ENCODE measurements around the gene ADAT2. TPM values are rescaled to one million over a fixed set of nuclear protein-coding genes. Genes with fewer than 3 reads are reported as not detected.

Gene ADAT2
- total and polyA plus RNA-seq, 2 of the 4 experiments (the other 2 are of a cell fraction), result 2.7 to 5.4 TPM

DNA sequence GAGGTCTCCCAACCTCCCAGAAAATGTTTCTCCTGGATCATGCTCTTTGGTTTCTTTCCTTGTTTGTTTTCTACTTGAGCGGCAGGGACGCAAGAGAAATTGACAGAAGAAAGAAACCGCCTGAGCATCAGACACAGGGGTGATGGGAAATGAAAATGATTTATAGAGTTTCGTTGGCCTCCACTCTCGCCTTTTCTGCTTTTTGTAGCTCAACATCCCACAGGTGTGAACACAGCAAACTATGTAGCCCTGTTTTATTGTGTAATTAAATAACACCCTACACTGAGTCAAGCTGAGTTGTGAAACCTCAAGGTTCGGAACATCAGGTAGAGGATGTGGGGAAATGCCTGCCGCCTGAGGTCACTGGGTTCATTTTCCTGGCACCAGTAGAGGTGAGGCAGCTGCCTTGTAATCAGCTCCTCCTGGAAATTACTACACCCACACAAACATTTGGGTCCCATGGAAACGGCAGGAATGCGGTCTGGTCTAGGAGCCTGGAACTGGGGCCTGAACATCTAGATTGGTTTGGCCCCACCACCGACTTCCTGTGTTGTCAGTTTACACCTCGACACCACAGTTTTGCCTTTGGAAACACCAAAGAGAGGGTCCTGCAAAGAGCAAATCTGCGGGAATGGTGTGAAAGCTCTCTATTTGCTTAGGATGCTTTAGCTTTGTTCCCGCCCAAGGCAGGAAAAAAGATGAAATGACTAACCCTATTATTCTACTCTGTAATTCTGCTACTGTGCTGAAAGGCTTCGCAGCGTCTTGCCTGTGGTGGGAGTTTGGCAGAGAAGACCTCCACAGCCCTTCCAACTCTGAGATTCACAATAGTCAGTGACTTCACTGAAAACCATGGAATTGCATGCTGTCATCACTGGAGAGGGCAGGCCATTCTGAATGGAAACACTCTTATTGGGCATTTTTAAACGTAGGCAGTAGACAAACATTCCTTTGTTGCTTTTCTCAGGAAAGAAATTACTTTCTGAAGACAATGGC lies 53.0 kb downstream of the ADAT2 start:
- POLR2A ChIA-PET (ENCODE audit: unreplicated experiment), result no interaction called here
- no TSS peak for BruUV-seq (replicated peaks)
- Histone ChIP-seq H2AFZ (replicated peaks; ENCODE audit: low read length, poor library complexity) (no peak overlapping the region), H3K4me1 (ENCODE audit: control insufficient read depth, insufficient read depth, low read length) (peaks cover 3% of the 10 kb centered on the region; the same call in 1 of the 2 replicates), H3K9me1 (ENCODE audit: insufficient read depth, low read length) (no peaks in the 10 kb centered on the region), H2BK20ac (ENCODE audit: low read depth, low read length) (no peak overlapping the region), H3K9me3 (ENCODE audit: control insufficient read depth, insufficient read depth, low read length) (no peaks in the 10 kb centered on the region), H3K9ac (ENCODE audit: low read depth, low read length) (no peak overlapping the region), H2AK9ac (replicated peaks; ENCODE audit: low read depth, low read length, poor library complexity) (no peak overlapping the region), H3K56ac (ENCODE audit: extremely low read depth, insufficient read depth, low read length) (no peak overlapping the region), H3K79me1 (ENCODE audit: low read depth in 1 of 2, low read length in 2 of 2) (no peaks in the 10 kb centered on the region), H4K91ac (ENCODE audit: insufficient read depth, low read depth, low read length) (no peak overlapping the region), H3K27ac (ENCODE audit: insufficient read depth, low read length) (no peak overlapping the region), H3K23ac (ENCODE audit: low read depth, low read length) (no peak overlapping the region), H2BK120ac (ENCODE audit: low read depth, low read length) (no peak overlapping the region), H3K36me3 (ENCODE audit: control insufficient read depth, insufficient read depth, low read length) (no peaks in the 10 kb centered on the region), H3K14ac (replicated peaks; ENCODE audit: low read depth, low read length) (no peak overlapping the region), H2BK5ac (ENCODE audit: low read depth, low read length, poor library complexity, severe bottlenecking) (no peak overlapping the region), H3K4me3 (ENCODE audit: insufficient read depth, low read depth, low read length) (no peak overlapping the region), H3K18ac (ENCODE audit: low read depth, low read length) (no peak overlapping the region), H4K5ac (ENCODE audit: low read depth, low read length) (no peak overlapping the region), H4K20me1 (ENCODE audit: insufficient read depth, low read length) (no peaks in the 10 kb centered on the region), H2AK5ac (ENCODE audit: low read depth, low read length) (no peak overlapping the region), H3K27me3 (ENCODE audit: control insufficient read depth, insufficient read depth, low read length) (no peaks in the 10 kb centered on the region), H3K4me2 (ENCODE audit: low read depth, low read length) (no peak overlapping the region), H2BK15ac (ENCODE audit: low read depth, low read length) (no peak overlapping the region), H3K4ac (ENCODE audit: low read depth, low read length) (no peak overlapping the region), H4K8ac (ENCODE audit: low read depth in 2 of 2, low read length in 2 of 2) (no peak overlapping the region)
- 70% methylated on average over 3 of the region's 16 CpGs; no CpG with 5 or more reads in 1 of the 2 experiments for WGBS, 2 experiments (ENCODE audit: extremely low coverage in 2 of 2, insufficient read length in 1 of 2)
- CTCF ChIA-PET, result interaction anchor here (0.7 kb wide), 1 partner anchor 144 kb away, joined by 3 read pairs; no protein-coding TSS in a partner anchor
- dilution Hi-C loops (cut with HindIII; ENCODE audit: low sequenced_read_pairs, unreplicated experiment) (no loop called here), intact Hi-C loops (cut with micrococcal nuclease) (no loop called here), in situ Hi-C loops (cut with MboI; ENCODE audit: low sequenced_read_pairs) (no loop called here)
- ATAC-seq (ENCODE audit: low read depth) (no peak), DNase-seq (peak; percentile 46)
- TF ChIP-seq CHD1 (IDR thresholded peaks at IDR 0.05; ENCODE audit: low read depth, low read length), result no peak
- no peak for TF ChIP-seq SMC3 (IDR thresholded peaks at IDR 0.05; ENCODE audit: low read depth, low read length)
- no peak for TF ChIP-seq FOS (IDR thresholded peaks at IDR 0.05; ENCODE audit: low read depth, low read length)
- TF ChIP-seq, protein P1, sequence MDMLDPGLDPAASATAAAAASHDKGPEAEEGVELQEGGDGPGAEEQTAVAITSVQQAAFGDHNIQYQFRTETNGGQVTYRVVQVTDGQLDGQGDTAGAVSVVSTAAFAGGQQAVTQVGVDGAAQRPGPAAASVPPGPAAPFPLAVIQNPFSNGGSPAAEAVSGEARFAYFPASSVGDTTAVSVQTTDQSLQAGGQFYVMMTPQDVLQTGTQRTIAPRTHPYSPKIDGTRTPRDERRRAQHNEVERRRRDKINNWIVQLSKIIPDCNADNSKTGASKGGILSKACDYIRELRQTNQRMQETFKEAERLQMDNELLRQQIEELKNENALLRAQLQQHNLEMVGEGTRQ (IDR thresholded peaks at IDR 0.05; ENCODE audit: low read depth, low read length), result no peak
- no peak for TF ChIP-seq POLR2A (IDR thresholded peaks at IDR 0.05; ENCODE audit: low read depth, low read length)
- TF ChIP-seq MAZ (IDR thresholded peaks at IDR 0.05; ENCODE audit: borderline replicate concordance, low read depth, low read length), result no peak
- no peak for TF ChIP-seq RFX5 (IDR thresholded peaks at IDR 0.05; ENCODE audit: low read depth, low read length)
- TF ChIP-seq RAD21 (IDR thresholded peaks at IDR 0.05; ENCODE audit: low read length), result no peak
- no peak for TF ChIP-seq MAFK (IDR thresholded peaks at IDR 0.05; ENCODE audit: low read depth, low read length)
- no peak for TF ChIP-seq MXI1 (IDR thresholded peaks at IDR 0.05; ENCODE audit: borderline replicate concordance, low read depth, low read length)
- no peak for TF ChIP-seq RCOR1 (IDR thresholded peaks at IDR 0.05; ENCODE audit: insufficient replicate concordance, low read length)
- no peak; the same call in 1 of the 2 replicates for TF ChIP-seq CEBPB (IDR thresholded peaks at IDR 0.05; ENCODE audit: low read depth, low read length)
- TF ChIP-seq, protein P2, sequence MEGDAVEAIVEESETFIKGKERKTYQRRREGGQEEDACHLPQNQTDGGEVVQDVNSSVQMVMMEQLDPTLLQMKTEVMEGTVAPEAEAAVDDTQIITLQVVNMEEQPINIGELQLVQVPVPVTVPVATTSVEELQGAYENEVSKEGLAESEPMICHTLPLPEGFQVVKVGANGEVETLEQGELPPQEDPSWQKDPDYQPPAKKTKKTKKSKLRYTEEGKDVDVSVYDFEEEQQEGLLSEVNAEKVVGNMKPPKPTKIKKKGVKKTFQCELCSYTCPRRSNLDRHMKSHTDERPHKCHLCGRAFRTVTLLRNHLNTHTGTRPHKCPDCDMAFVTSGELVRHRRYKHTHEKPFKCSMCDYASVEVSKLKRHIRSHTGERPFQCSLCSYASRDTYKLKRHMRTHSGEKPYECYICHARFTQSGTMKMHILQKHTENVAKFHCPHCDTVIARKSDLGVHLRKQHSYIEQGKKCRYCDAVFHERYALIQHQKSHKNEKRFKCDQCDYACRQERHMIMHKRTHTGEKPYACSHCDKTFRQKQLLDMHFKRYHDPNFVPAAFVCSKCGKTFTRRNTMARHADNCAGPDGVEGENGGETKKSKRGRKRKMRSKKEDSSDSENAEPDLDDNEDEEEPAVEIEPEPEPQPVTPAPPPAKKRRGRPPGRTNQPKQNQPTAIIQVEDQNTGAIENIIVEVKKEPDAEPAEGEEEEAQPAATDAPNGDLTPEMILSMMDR (conservative IDR thresholded peaks at IDR 0.05; ENCODE audit: low read depth, low read length), result no peak
- no peak for TF ChIP-seq BHLHE40 (IDR thresholded peaks at IDR 0.05; ENCODE audit: low read depth, low read length)
